Body of pancreas (tissue), 4 donors: ENCODE results near the gene ZNF32.

Experiments
- POLR2A ChIP-seq, 3 donors: fragments of 450-650 bp; IDR thresholded peaks; one replicate each; pipeline ENCODE4 v1.6.1; 2016; ENCODE audit warnings: antibody characterized with exemption in 3 of 3, mild to moderate bottlenecking in 2 of 3
- TF ChIP-seq, protein P1 (sequence below), 7 experiments: fragments of 450-650 bp in 4 of 7; fragments of 200-600 bp in 3 of 7; sonication (generic) in 3 of 7; IDR thresholded peaks; one replicate each; pipeline ENCODE4 v1.5.1; 2016 to 2019; ENCODE audit warnings: antibody characterized with exemption in 7 of 7

- TF ChIP-seq, protein P1, sequence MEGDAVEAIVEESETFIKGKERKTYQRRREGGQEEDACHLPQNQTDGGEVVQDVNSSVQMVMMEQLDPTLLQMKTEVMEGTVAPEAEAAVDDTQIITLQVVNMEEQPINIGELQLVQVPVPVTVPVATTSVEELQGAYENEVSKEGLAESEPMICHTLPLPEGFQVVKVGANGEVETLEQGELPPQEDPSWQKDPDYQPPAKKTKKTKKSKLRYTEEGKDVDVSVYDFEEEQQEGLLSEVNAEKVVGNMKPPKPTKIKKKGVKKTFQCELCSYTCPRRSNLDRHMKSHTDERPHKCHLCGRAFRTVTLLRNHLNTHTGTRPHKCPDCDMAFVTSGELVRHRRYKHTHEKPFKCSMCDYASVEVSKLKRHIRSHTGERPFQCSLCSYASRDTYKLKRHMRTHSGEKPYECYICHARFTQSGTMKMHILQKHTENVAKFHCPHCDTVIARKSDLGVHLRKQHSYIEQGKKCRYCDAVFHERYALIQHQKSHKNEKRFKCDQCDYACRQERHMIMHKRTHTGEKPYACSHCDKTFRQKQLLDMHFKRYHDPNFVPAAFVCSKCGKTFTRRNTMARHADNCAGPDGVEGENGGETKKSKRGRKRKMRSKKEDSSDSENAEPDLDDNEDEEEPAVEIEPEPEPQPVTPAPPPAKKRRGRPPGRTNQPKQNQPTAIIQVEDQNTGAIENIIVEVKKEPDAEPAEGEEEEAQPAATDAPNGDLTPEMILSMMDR (IDR thresholded peaks at IDR 0.05): no peak
- TF ChIP-seq POLR2A (IDR thresholded peaks at IDR 0.05): no peak
Measured at GRCh38 chr10:43607199-43607573, 41.5 kb downstream of the ZNF32 start.
